Spinal cord (tissue), 10 donors: ENCODE measurements around the gene PRKCH. TPM values are rescaled to one million over a fixed set of nuclear protein-coding genes. Genes with fewer than 3 reads are reported as not detected.

ENCODE experiments used
- DNase-seq, 6 donors: peaks; one replicate each; pipeline versions ENCODE4 v3.0.0 to v3.0.0-alpha.2; 2013 to 2015; ENCODE audit warnings: low spot score in 6 of 6, low read depth in 4 of 6
- H3K27ac ChIP-seq: one replicate; pipeline ENCODE4 v1.5.1; 2013; ENCODE audit warnings: low read depth, low read length, control low read depth
- H3K27me3 ChIP-seq: one replicate; pipeline ENCODE4 v1.6.1; 2013; ENCODE audit warnings: low read length; ENCODE audit not compliant: control insufficient read depth, insufficient read depth
- H3K36me3 ChIP-seq: one replicate; pipeline ENCODE4 v1.6.1; 2013; ENCODE audit warnings: low read length; ENCODE audit not compliant: control insufficient read depth, insufficient read depth
- H3K4me1 ChIP-seq: one replicate; pipeline ENCODE4 v1.6.1; 2013; ENCODE audit warnings: low read length; ENCODE audit not compliant: control insufficient read depth, insufficient read depth
- H3K4me3 ChIP-seq: one replicate; pipeline ENCODE4 v1.5.1; 2013; ENCODE audit warnings: low read depth, low read length, control low read depth
- H3K9me3 ChIP-seq: one replicate; pipeline ENCODE4 v1.6.1; 2013; ENCODE audit warnings: low read length; ENCODE audit not compliant: control insufficient read depth, insufficient read depth
- WGBS: methylation state at CpG from one replicate; pipeline ENCODE4 v1.1.5; 2013; ENCODE audit warnings: missing lambda C conversion rate; ENCODE audit not compliant: insufficient coverage; 5-methylcytosine and 5-hydroxymethylcytosine counted together
- polyA plus RNA-seq, 2 donors: library from polyadenylated mRNA; unstranded; fragments of 120-200 nt; gene quantifications; one replicate each; pipeline ENCODE4 v1.2.1, GENCODE V29; 2013; ENCODE audit not compliant: insufficient read length in 2 of 2
- total RNA-seq, 2 donors: library from RNA; depleted of rRNA in 1 of 2; stranded (reverse); fragments of 120-200 nt in 1 of 2; fragments of >200 nt in 1 of 2; gene quantifications; one replicate each; pipeline versions ENCODE4 v1.2.3 to v1.2.4, GENCODE V29; 2013 to 2014
- donor health status: healthy.

Gene PRKCH
- total and polyA plus RNA-seq, 4 donors, result 9.6 to 30.7 (median 15.5) TPM

GRCh38 chr14:61350427-61351270 is 29.3 kb downstream of the PRKCH start:
- WGBS, result 56% methylated on average over 4 of the region's 6 CpGs
- Histone ChIP-seq H3K4me3 (no peak overlapping the region), H3K27ac (no peak overlapping the region), H3K4me1 (no peaks in the 10 kb centered on the region), H3K9me3 (no peaks in the 10 kb centered on the region), H3K27me3 (no peaks in the 10 kb centered on the region), H3K36me3 (no peaks in the 10 kb centered on the region)
- no peak for DNase-seq

DNA sequence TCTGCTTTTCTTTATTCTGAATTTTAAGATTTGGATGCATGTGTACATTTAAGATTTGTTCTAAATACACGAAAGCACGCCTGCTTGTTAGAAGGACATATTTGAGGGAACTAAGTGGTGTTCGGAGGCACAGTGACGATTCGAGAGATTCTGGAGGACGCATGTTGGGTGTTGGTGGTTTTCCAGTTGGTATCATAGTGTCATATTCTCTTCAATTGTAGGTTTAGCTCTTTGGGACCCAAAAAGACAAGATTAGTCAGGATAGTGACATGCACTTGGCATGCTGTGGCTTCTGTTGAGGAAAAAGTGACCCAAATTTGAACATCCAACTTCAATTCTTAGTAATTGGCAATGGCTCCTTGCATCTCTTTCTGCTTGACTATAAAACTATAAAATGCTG is 30.1 kb downstream of the PRKCH start:
- Histone ChIP-seq H3K4me1 (no peaks in the 10 kb centered on the region), H3K9me3 (no peaks in the 10 kb centered on the region), H3K27ac (no peak overlapping the region), H3K4me3 (no peak overlapping the region), H3K36me3 (no peaks in the 10 kb centered on the region), H3K27me3 (no peaks in the 10 kb centered on the region)
- 97% methylated on average over 6 of the region's 6 CpGs for WGBS
- no peak for DNase-seq

- Histone ChIP-seq H3K27ac (no peak overlapping the region), H3K27me3 (no peaks in the 10 kb centered on the region), H3K4me1 (no peaks in the 10 kb centered on the region), H3K9me3 (no peaks in the 10 kb centered on the region), H3K36me3 (no peaks in the 10 kb centered on the region), H3K4me3 (no peak overlapping the region)
- WGBS, result 59% methylated on average over 6 of the region's 6 CpGs
- DNase-seq, result peak in 1 of 6 donors; percentile 12
Observed at GRCh38 chr14:61355892-61356325, 34.5 kb downstream of the PRKCH start.

GRCh38 chr14:61357123-61357522 is 35.7 kb downstream of the PRKCH start:
- H3K4me3 ChIP-seq, result no peak overlapping the region
- no peaks in the 10 kb centered on the region for H3K4me1 ChIP-seq
- no peak for DNase-seq
- WGBS, result 96% methylated on average over 4 of the region's 4 CpGs
- H3K9me3 ChIP-seq, result no peaks in the 10 kb centered on the region
- no peaks in the 10 kb centered on the region for H3K36me3 ChIP-seq
- no peaks in the 10 kb centered on the region for H3K27me3 ChIP-seq
- H3K27ac ChIP-seq, result no peak overlapping the region

GRCh38 chr14:61358554-61359226 is 37.3 kb downstream of the PRKCH start:
- no peak for DNase-seq
- no peaks in the 10 kb centered on the region for H3K27me3 ChIP-seq
- H3K36me3 ChIP-seq, result no peaks in the 10 kb centered on the region
- no peaks in the 10 kb centered on the region for H3K4me1 ChIP-seq
- WGBS, result 100% methylated on average over 2 of the region's 3 CpGs
- no peaks in the 10 kb centered on the region for H3K9me3 ChIP-seq
- no peak overlapping the region for H3K4me3 ChIP-seq
- no peak overlapping the region for H3K27ac ChIP-seq

GRCh38 chr14:61360796-61361525 is 39.6 kb downstream of the PRKCH start:
- Histone ChIP-seq H3K27ac (no peak overlapping the region), H3K4me3 (no peak overlapping the region), H3K9me3 (no peaks in the 10 kb centered on the region), H3K4me1 (no peaks in the 10 kb centered on the region), H3K27me3 (no peaks in the 10 kb centered on the region), H3K36me3 (no peaks in the 10 kb centered on the region)
- no CpG with 5 or more reads among the region's 5 CpGs for WGBS
- DNase-seq, result no peak

- no peaks in the 10 kb centered on the region for H3K27me3 ChIP-seq
- H3K27ac ChIP-seq, result no peak overlapping the region
- DNase-seq, result no peak
- no peaks in the 10 kb centered on the region for H3K4me1 ChIP-seq
- no peaks in the 10 kb centered on the region for H3K36me3 ChIP-seq
- 92% methylated on average over 5 of the region's 5 CpGs for WGBS
- H3K4me3 ChIP-seq, result no peak overlapping the region
- no peaks in the 10 kb centered on the region for H3K9me3 ChIP-seq
Observed at GRCh38 chr14:61362072-61362750, 40.8 kb downstream of the PRKCH start.

DNA sequence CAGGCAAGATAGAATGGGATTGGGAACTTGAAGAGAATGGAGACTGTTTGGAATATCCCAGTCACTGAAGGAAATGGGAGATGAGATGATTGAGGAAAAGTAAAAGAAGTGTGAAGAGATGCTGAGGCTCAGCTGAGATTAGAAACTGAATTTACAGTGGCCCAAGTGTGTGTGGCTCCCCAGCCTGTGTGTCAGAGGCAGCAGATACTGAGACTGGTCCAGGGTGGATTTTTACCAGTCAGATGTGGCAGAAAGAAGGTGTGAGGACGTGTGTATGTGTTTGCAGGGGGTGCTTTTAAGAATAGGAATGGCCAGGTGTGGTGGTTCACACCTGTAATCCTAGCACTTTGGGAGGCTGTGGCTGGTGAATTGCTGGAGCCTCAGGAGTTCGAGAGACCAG is 42.9 kb downstream of the PRKCH start:
- DNase-seq, result no peak
- H3K27ac ChIP-seq, result no peak overlapping the region
- H3K36me3 ChIP-seq, result no peaks in the 10 kb centered on the region
- WGBS, result 64% methylated on average over 1 of the region's 2 CpGs
- H3K4me3 ChIP-seq, result no peak overlapping the region
- no peaks in the 10 kb centered on the region for H3K9me3 ChIP-seq
- H3K4me1 ChIP-seq, result no peaks in the 10 kb centered on the region
- H3K27me3 ChIP-seq, result no peaks in the 10 kb centered on the region

DNA sequence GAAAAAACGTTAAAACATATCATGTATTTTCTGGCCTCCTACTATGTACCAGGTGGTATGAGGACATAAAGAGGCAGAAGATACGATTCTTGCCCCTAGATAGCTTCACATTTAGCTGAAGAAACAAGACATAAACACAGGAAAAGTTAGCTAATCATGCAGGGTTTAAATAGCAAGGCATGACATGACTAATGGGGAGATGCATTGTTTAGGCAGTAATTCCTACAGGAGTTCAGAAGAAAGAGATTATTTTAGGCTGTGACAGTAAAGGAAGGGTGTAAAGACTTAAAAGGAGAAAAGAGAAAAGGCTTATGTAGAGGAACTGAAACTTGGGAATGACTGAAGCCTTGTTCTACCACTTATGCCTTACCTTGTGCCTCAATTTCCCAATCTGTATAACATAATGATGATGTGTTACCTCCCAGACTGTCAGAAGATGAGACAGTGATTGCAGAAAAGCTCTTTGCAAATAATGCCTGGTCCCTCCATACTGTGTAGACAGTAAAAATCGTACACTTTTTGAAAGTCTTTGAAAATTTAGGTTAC is 44.4 kb downstream of the PRKCH start:
- Histone ChIP-seq H3K9me3 (no peaks in the 10 kb centered on the region), H3K4me1 (no peaks in the 10 kb centered on the region), H3K36me3 (no peaks in the 10 kb centered on the region), H3K27me3 (no peaks in the 10 kb centered on the region), H3K4me3 (no peak overlapping the region), H3K27ac (no peak overlapping the region)
- WGBS, result no CpG with 5 or more reads among the region's 3 CpGs
- DNase-seq, result no peak
